COLO668 (cell line): ENCODE data around the gene TSKU.
"Not testable (repeated sequence)": the region's sequence is repeated elsewhere in the genome, so short reads cannot be mapped to it uniquely, and the experiment has no call there.

Source experiments
- DNase-seq: peaks from one replicate; lab custom pipeline; 2025; ENCODE audit not compliant: unreplicated experiment; lab: John Stamatoyannopoulos, UW

The TSKU gene

GRCh38 chr11:76787271-76787670, 4.1 kb downstream of the TSKU start:
- no peak for DNase-seq

- no peak for DNase-seq
These were observed 4.9 kb downstream of the TSKU start for GRCh38 chr11:76787911-76788596.

GRCh38 chr11:76788661-76789442, 5.7 kb downstream of the TSKU start:
- DNase-seq = no peak

- DNase-seq = no peak
These were observed 6.2 kb downstream of the TSKU start for GRCh38 chr11:76789443-76789719.

GRCh38 chr11:76790251-76790650, 7.1 kb downstream of the TSKU start:
- DNase-seq = no peak

GRCh38 chr11:76791002-76791770, 8.0 kb downstream of the TSKU start:
- not testable (repeated sequence) for DNase-seq

- DNase-seq = no peak
These were observed 8.7 kb downstream of the TSKU start for GRCh38 chr11:76791861-76792260.

- DNase-seq = no peak
These were observed 9.5 kb downstream of the TSKU start for GRCh38 chr11:76792505-76793264.

- no peak for DNase-seq
These were observed 10.5 kb downstream of the TSKU start for GRCh38 chr11:76793391-76794291.

- DNase-seq = no peak
These were observed 11.5 kb downstream of the TSKU start for GRCh38 chr11:76794371-76795289.

GRCh38 chr11:76795290-76795935, 12.3 kb downstream of the TSKU start:
- no peak for DNase-seq

GRCh38 chr11:76795936-76796441, 12.8 kb downstream of the TSKU start:
- no peak for DNase-seq

- DNase-seq = no peak
These were observed 13.5 kb downstream of the TSKU start for GRCh38 chr11:76796511-76797198.

GRCh38 chr11:76797341-76798201, 14.4 kb downstream of the TSKU start:
- DNase-seq = no peak

- no peak for DNase-seq
These were observed 15.0 kb downstream of the TSKU start for GRCh38 chr11:76798202-76798581.

- no peak for DNase-seq
These were observed 15.5 kb downstream of the TSKU start for GRCh38 chr11:76798671-76799065.
